Adrenal gland (tissue), 5 donors: Measurements from ENCODE around the gene SASH1.

Experiments used
- POLR2A ChIP-seq, 2 donors: fragments of 450-650 bp; IDR thresholded peaks; one replicate each; pipeline ENCODE4 v1.6.1; 2017; ENCODE audit warnings: antibody characterized with exemption in 2 of 2, mild to moderate bottlenecking in 2 of 2, moderate library complexity in 1 of 2
- TF ChIP-seq, protein P1 (sequence below), 6 experiments: fragments of 450-650 bp in 4 of 6; fragments of 200-600 bp in 2 of 6; sonication (generic) in 1 of 6; IDR thresholded peaks; 1 replicate in 5 of 6; 2 replicates in 1 of 6; pipeline versions ENCODE4 v1.5.1 to v1.8.0; 2016 to 2021; ENCODE audit warnings: antibody characterized with exemption in 6 of 6, mild to moderate bottlenecking in 2 of 6, moderate library complexity in 1 of 6
- donor health status: DM: no; HTN: no; CAD: no.

DNA sequence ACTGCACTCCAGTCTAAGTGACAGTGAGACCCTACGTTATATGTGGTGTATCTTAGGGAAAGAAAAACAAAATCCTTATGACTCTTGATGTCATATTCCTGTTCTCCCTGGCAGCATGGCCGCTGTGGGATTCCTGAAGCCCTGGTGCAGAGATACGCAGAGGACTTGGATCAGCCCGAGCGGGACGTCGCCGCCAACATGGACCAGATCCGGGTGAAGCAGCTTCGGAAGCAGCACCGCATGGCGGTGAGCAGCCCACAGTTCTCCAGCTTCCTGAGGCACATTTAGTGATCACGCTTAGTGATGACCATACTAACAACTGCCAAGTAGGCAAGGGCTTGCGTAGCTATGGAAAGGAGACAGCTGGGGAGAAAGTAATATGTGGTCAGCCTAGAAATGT is 203.3 kb downstream of the SASH1 start:
- no peak for TF ChIP-seq POLR2A (IDR thresholded peaks at IDR 0.05)
- TF ChIP-seq, protein P1, sequence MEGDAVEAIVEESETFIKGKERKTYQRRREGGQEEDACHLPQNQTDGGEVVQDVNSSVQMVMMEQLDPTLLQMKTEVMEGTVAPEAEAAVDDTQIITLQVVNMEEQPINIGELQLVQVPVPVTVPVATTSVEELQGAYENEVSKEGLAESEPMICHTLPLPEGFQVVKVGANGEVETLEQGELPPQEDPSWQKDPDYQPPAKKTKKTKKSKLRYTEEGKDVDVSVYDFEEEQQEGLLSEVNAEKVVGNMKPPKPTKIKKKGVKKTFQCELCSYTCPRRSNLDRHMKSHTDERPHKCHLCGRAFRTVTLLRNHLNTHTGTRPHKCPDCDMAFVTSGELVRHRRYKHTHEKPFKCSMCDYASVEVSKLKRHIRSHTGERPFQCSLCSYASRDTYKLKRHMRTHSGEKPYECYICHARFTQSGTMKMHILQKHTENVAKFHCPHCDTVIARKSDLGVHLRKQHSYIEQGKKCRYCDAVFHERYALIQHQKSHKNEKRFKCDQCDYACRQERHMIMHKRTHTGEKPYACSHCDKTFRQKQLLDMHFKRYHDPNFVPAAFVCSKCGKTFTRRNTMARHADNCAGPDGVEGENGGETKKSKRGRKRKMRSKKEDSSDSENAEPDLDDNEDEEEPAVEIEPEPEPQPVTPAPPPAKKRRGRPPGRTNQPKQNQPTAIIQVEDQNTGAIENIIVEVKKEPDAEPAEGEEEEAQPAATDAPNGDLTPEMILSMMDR (IDR thresholded peaks at IDR 0.05) = no peak
